Esophagus squamous epithelium (tissue), 4 donors: ENCODE data around the gene ERC2.

Experiments
- POLR2A ChIP-seq, 4 donors: fragments of 450-650 bp; IDR thresholded peaks; one replicate each; pipeline ENCODE4 v1.6.1; 2017; ENCODE audit warnings: antibody characterized with exemption in 4 of 4, mild to moderate bottlenecking in 4 of 4, moderate library complexity in 3 of 4
- TF ChIP-seq, protein P1 (sequence below), 6 experiments: fragments of 450-650 bp in 4 of 6; fragments of 200-600 bp in 2 of 6; sonication (generic) in 2 of 6; IDR thresholded peaks; one replicate each; pipeline ENCODE4 v1.5.1; 2016 to 2019; ENCODE audit warnings: antibody characterized with exemption in 6 of 6, mild to moderate bottlenecking in 4 of 6, moderate library complexity in 4 of 6

GRCh38 chr3:55842204-55842603 lies 626.1 kb downstream of the ERC2 start:
- TF ChIP-seq, protein P1, sequence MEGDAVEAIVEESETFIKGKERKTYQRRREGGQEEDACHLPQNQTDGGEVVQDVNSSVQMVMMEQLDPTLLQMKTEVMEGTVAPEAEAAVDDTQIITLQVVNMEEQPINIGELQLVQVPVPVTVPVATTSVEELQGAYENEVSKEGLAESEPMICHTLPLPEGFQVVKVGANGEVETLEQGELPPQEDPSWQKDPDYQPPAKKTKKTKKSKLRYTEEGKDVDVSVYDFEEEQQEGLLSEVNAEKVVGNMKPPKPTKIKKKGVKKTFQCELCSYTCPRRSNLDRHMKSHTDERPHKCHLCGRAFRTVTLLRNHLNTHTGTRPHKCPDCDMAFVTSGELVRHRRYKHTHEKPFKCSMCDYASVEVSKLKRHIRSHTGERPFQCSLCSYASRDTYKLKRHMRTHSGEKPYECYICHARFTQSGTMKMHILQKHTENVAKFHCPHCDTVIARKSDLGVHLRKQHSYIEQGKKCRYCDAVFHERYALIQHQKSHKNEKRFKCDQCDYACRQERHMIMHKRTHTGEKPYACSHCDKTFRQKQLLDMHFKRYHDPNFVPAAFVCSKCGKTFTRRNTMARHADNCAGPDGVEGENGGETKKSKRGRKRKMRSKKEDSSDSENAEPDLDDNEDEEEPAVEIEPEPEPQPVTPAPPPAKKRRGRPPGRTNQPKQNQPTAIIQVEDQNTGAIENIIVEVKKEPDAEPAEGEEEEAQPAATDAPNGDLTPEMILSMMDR (IDR thresholded peaks at IDR 0.05) = no peak
- no peak for TF ChIP-seq POLR2A (IDR thresholded peaks at IDR 0.05)
